NT2/D1 (cell line): Measurements from ENCODE around the gene CACNA2D1.

Experiments used
- YY1 ChIP-seq: IDR thresholded peaks from 2 replicates; pipeline ENCODE4 v1.6.1; 2011; ENCODE audit not compliant: insufficient read length, insufficient read depth
- ZNF274 ChIP-seq: IDR thresholded peaks from 2 replicates; pipeline ENCODE4 v1.6.1; 2011; ENCODE audit warnings: mild to moderate bottlenecking, low read depth, low read length

DNA sequence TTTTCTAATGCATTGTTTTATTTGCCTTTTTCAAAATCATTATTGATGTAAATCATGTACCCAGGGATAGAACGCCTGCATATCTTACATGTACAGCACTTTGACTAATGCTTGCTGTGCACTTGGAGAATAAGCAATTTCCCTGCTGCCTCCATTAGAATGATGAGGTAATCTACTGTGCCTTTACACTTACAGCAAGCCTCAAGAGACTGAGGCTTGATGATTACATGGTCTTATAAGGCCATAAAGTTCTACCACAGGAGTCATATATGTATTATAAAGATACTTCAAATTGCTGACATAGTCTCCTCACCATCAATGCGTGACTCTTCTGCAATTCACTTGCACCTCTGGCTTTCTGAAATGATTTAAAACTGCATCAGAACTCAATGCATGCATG, 345.2 kb downstream of the CACNA2D1 start:
- TF ChIP-seq YY1, result no peak
- no peak for TF ChIP-seq ZNF274
